Uterus (tissue), 4 donors: ENCODE data around the gene TIFAB. TPM values are rescaled to one million over a fixed set of nuclear protein-coding genes. Genes with fewer than 3 reads are reported as not detected.

Experiments
- DNase-seq, 2 donors: peaks; one replicate each; pipeline ENCODE4 v3.0.0-alpha.2; 2019 to 2020
- H3K27ac ChIP-seq, 2 donors: fragments of 200-600 bp; sonication (generic); 1 replicate in 1 of 2; 2 replicates in 1 of 2; pipeline ENCODE4 v1.5.1; 2016 to 2018
- H3K27me3 ChIP-seq, 2 donors: fragments of 200-600 bp; sonication (generic); one replicate each; pipeline ENCODE4 v1.5.1; 2018 to 2019; ENCODE audit warnings: control low read depth in 1 of 2
- H3K36me3 ChIP-seq, 2 donors: fragments of 200-600 bp; sonication (generic); one replicate each; pipeline ENCODE4 v1.5.1; 2019; ENCODE audit warnings: control low read depth in 1 of 2
- H3K4me1 ChIP-seq, 2 donors: fragments of 200-600 bp; sonication (generic); one replicate each; pipeline ENCODE4 v1.5.1; 2018 to 2019; ENCODE audit warnings: control low read depth in 1 of 2
- H3K4me3 ChIP-seq, 2 donors: fragments of 200-600 bp; sonication (generic); 1 replicate in 1 of 2; 2 replicates in 1 of 2; pipeline ENCODE4 v1.5.1; 2018 to 2019; ENCODE audit warnings: mild to moderate bottlenecking in 1 of 2
- H3K9me3 ChIP-seq, 2 donors: fragments of 200-600 bp; sonication (generic); one replicate each; pipeline ENCODE4 v1.5.1; 2019; ENCODE audit warnings: control low read depth in 1 of 2
- CTCF ChIP-seq, 4 experiments: fragments of 200-600 bp in 2 of 4; fragments of 450-650 bp in 2 of 4; sonication (generic) in 2 of 4; IDR thresholded peaks; one replicate each; pipeline ENCODE4 v1.5.1; 2016 to 2019; ENCODE audit warnings: antibody characterized with exemption in 4 of 4, mild to moderate bottlenecking in 2 of 4, moderate library complexity in 1 of 4
- POLR2A ChIP-seq, 2 donors: fragments of 450-650 bp; IDR thresholded peaks; one replicate each; pipeline ENCODE4 v1.6.1; 2016; ENCODE audit warnings: antibody characterized with exemption in 2 of 2, mild to moderate bottlenecking in 1 of 2, moderate library complexity in 1 of 2
- intact Hi-C: fragments of 100-400 bp; cut with DNase I; formaldehyde crosslinking; loops from one replicate; pipeline ENCODE4 v1.15.1; 2023; ENCODE audit warnings: low total_unique reads
- total RNA-seq, 4 donors: library from RNA; depleted of rRNA in 3 of 4; stranded (reverse); fragments of >200 nt in 3 of 4; gene quantifications; one replicate each; pipeline versions ENCODE4 v1.1.0 to v1.2.4, GENCODE V29; 2014 to 2023
- donor health status: DM: yes; HTN: yes; CAD: no.

The TIFAB gene
- total RNA-seq, 4 donors from 2014 or later = 0.28 TPM; not detected in 3

- intact Hi-C loops = no loop called here
- H3K36me3 ChIP-seq = no peaks in the 10 kb centered on the region
- peaks cover 0 to 15% of the 10 kb centered on the region in 2 donors for H3K4me1 ChIP-seq
- H3K4me3 ChIP-seq = no peak overlapping the region
- no peak overlapping the region for H3K27ac ChIP-seq
- DNase-seq = no peak
- H3K9me3 ChIP-seq = no peaks in the 10 kb centered on the region
- TF ChIP-seq POLR2A (IDR thresholded peaks at IDR 0.05) (no peak), CTCF (IDR thresholded peaks at IDR 0.05) (no peak)
- H3K27me3 ChIP-seq = peaks cover 4 to 31% of the 10 kb centered on the region in 2 donors
Observed at GRCh38 chr5:135487037-135487395, 34.9 kb upstream of the TIFAB start.

- DNase-seq = no peak
- TF ChIP-seq POLR2A (IDR thresholded peaks at IDR 0.05) (no peak), CTCF (IDR thresholded peaks at IDR 0.05) (no peak)
- Histone ChIP-seq H3K27me3 (peaks cover 4 to 24% of the 10 kb centered on the region in 2 donors), H3K4me3 (no peak overlapping the region), H3K27ac (no peak overlapping the region), H3K36me3 (no peaks in the 10 kb centered on the region), H3K9me3 (no peaks in the 10 kb centered on the region), H3K4me1 (peaks cover 0 to 15% of the 10 kb centered on the region in 2 donors)
- intact Hi-C loops = no loop called here
Observed at GRCh38 chr5:135486131-135487036, 34.2 kb upstream of the TIFAB start.

- DNase-seq = no peak
- no peak overlapping the region for H3K27ac ChIP-seq
- peaks cover 0 to 11% of the 10 kb centered on the region in 2 donors for H3K4me1 ChIP-seq
- intact Hi-C loops = no loop called here
- TF ChIP-seq CTCF (IDR thresholded peaks at IDR 0.05) (no peak), POLR2A (IDR thresholded peaks at IDR 0.05) (no peak)
- no peaks in the 10 kb centered on the region for H3K36me3 ChIP-seq
- H3K4me3 ChIP-seq = no peak overlapping the region
- peaks cover 4 to 13% of the 10 kb centered on the region in 2 donors for H3K27me3 ChIP-seq
- H3K9me3 ChIP-seq = no peaks in the 10 kb centered on the region
Observed at GRCh38 chr5:135484674-135485086, 32.5 kb upstream of the TIFAB start.

- DNase-seq = no peak
- no peaks in the 10 kb centered on the region for H3K4me1 ChIP-seq
- H3K4me3 ChIP-seq = no peak overlapping the region
- no peak overlapping the region for H3K27ac ChIP-seq
- intact Hi-C loops = no loop called here
- no peak for TF ChIP-seq CTCF (IDR thresholded peaks at IDR 0.05)
- no peak for TF ChIP-seq POLR2A (IDR thresholded peaks at IDR 0.05)
- no peaks in the 10 kb centered on the region for H3K9me3 ChIP-seq
- no peaks in the 10 kb centered on the region for H3K36me3 ChIP-seq
- peaks cover 0 to 3% of the 10 kb centered on the region in 2 donors for H3K27me3 ChIP-seq
Observed at GRCh38 chr5:135483254-135483653, 31.1 kb upstream of the TIFAB start.

GRCh38 chr5:135482381-135482933 lies 30.3 kb upstream of the TIFAB start:
- Histone ChIP-seq H3K4me1 (no peaks in the 10 kb centered on the region), H3K27ac (no peak overlapping the region), H3K27me3 (no peaks in the 10 kb centered on the region), H3K4me3 (no peak overlapping the region), H3K36me3 (no peaks in the 10 kb centered on the region), H3K9me3 (no peaks in the 10 kb centered on the region)
- no peak for DNase-seq
- intact Hi-C loops = no loop called here
- TF ChIP-seq POLR2A (IDR thresholded peaks at IDR 0.05) = no peak
- TF ChIP-seq CTCF (IDR thresholded peaks at IDR 0.05) = no peak
